HG02970 (cell line): ENCODE results near the gene CLCN2.

Experiments
- ATAC-seq: cut with Tn5 transposase; IDR thresholded peaks from one replicate; pipeline ENCODE4 v1.9.1; 2021; ENCODE audit warnings: mild to moderate bottlenecking, moderate library complexity, moderate number of reproducible peaks; ENCODE audit not compliant: unreplicated experiment, low FRiP score

The CLCN2 gene

GRCh38 chr3:184305577-184305976 lies 55.8 kb downstream of the CLCN2 start:
- ATAC-seq, result no peak

GRCh38 chr3:184300378-184300720 lies 61.1 kb downstream of the CLCN2 start:
- no peak for ATAC-seq

GRCh38 chr3:184299488-184300377 lies 61.7 kb downstream of the CLCN2 start:
- ATAC-seq, result no peak

GRCh38 chr3:184298759-184299487 lies 62.5 kb downstream of the CLCN2 start, which contains the start of gene PSMD2:
TSS of gene PSMD2 (plus strand) at chr3:184299241. CDS start at chr3:184299267, 26 bp downstream.
- peak; percentile 93 for ATAC-seq

GRCh38 chr3:184296616-184297015 lies 64.8 kb downstream of the CLCN2 start:
- ATAC-seq, result no peak
